ENCODE measurements around the gene MAGEE1.

Gene MAGEE1

GRCh38 chrX:76427560-76428242 lies at the start of gene MAGEE1:
Gene MAGEE1 (plus strand): TSS chrX:76427710. CDS start chrX:76427931, 221 bp downstream.
- peak; percentile 59 to 61 for DNase-seq (ENCODE audit: low read depth in 2 of 2, low spot score in 1 of 2)

GRCh38 chrX:76398970-76399369 lies 28.5 kb upstream of the MAGEE1 start:
- no peak for DNase-seq (ENCODE audit: low read depth in 2 of 2, low spot score in 1 of 2)

GRCh38 chrX:76407795-76408194 lies 19.7 kb upstream of the MAGEE1 start:
- DNase-seq (ENCODE audit: low read depth in 2 of 2, low spot score in 1 of 2): no peak

- DNase-seq (ENCODE audit: low read depth in 2 of 2, low spot score in 1 of 2): no peak
These were observed 7.3 kb upstream of the MAGEE1 start for GRCh38 chrX:76420237-76420636.

- peak; percentile 2 to 18 for DNase-seq (ENCODE audit: low read depth in 2 of 2, low spot score in 1 of 2)
These were observed 977 bp downstream of the MAGEE1 start for GRCh38 chrX:76428243-76429130.

- no peak for DNase-seq (ENCODE audit: low read depth in 2 of 2, low spot score in 1 of 2)
These were observed 5.7 kb downstream of the MAGEE1 start for GRCh38 chrX:76433219-76433618.

GRCh38 chrX:76434103-76434741 lies 6.7 kb downstream of the MAGEE1 start:
- no peak for DNase-seq (ENCODE audit: low read depth in 2 of 2, low spot score in 1 of 2)

GRCh38 chrX:76439188-76439587 lies 11.7 kb downstream of the MAGEE1 start:
- DNase-seq (ENCODE audit: low read depth in 2 of 2, low spot score in 1 of 2): no peak

- DNase-seq (ENCODE audit: low read depth in 2 of 2, low spot score in 1 of 2): no peak
These were observed 26.4 kb downstream of the MAGEE1 start for GRCh38 chrX:76453737-76454406.

- DNase-seq (ENCODE audit: low read depth in 2 of 2, low spot score in 1 of 2): no peak
These were observed 27.0 kb downstream of the MAGEE1 start for GRCh38 chrX:76454456-76454927.

GRCh38 chrX:76477353-76477752 lies 49.8 kb downstream of the MAGEE1 start:
- DNase-seq (ENCODE audit: low read depth in 2 of 2, low spot score in 1 of 2): no peak

All from stimulated activated CD8-positive, alpha-beta memory T cell treated with anti-CD3 and anti-CD28 coated beads, Interleukin-4, amount 100 ng/mL, for 1 hour (primary cell).